ENCODE measurements around the gene CAND2. TPM values are rescaled to one million over a fixed set of nuclear protein-coding genes. Genes with fewer than 3 reads are reported as not detected.
"Not testable (repeated sequence)": the region's sequence is repeated elsewhere in the genome, so short reads cannot be mapped to it uniquely, and the experiment has no call there.

Gene CAND2
- total and polyA plus RNA-seq, 3 donors from 2014 or later = 38.0 to 128 (median 118) TPM

DNA sequence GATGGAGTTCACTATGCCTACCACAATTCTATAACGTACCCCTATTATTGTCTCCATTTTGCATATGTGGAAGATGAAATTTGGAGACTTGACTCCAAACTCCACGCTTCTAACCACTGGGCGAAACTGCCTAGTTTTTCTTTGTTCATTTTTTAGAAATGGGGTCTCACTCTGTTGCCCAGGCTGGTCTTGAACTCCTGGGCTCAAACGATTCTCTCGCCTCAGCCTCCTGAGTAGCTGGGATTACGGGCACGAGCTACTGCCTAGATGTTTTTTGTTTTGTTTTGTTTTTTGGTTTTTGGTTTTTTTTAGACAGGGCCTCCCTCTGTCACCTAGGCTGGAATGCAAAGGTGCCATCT lies 45.5 kb downstream of the CAND2 start:
- Histone ChIP-seq H3K36me3 (ENCODE audit: low read depth, missing control alignments) (no peaks in the 10 kb centered on the region), H3K27me3 (no peaks in the 10 kb centered on the region), H3K9me3 (no peaks in the 10 kb centered on the region), H3K27ac (peak overlapping the region; percentile 95 to 99), H3K4me3 (peak overlapping the region; percentile 70 to 99), H3K4me1 (peaks cover 24% of the 10 kb centered on the region)
- no peak for TF ChIP-seq POLR2A (IDR thresholded peaks at IDR 0.05)
- TF ChIP-seq, protein P1, sequence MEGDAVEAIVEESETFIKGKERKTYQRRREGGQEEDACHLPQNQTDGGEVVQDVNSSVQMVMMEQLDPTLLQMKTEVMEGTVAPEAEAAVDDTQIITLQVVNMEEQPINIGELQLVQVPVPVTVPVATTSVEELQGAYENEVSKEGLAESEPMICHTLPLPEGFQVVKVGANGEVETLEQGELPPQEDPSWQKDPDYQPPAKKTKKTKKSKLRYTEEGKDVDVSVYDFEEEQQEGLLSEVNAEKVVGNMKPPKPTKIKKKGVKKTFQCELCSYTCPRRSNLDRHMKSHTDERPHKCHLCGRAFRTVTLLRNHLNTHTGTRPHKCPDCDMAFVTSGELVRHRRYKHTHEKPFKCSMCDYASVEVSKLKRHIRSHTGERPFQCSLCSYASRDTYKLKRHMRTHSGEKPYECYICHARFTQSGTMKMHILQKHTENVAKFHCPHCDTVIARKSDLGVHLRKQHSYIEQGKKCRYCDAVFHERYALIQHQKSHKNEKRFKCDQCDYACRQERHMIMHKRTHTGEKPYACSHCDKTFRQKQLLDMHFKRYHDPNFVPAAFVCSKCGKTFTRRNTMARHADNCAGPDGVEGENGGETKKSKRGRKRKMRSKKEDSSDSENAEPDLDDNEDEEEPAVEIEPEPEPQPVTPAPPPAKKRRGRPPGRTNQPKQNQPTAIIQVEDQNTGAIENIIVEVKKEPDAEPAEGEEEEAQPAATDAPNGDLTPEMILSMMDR (IDR thresholded peaks at IDR 0.05) = no peak
- intact Hi-C loops (cut with DNase I; ENCODE audit: low total_unique reads) = no loop called here
- no peak for DNase-seq
- 32 to 47% methylated on average over 7 of the region's 7 CpGs for WGBS, 2 donors

DNA sequence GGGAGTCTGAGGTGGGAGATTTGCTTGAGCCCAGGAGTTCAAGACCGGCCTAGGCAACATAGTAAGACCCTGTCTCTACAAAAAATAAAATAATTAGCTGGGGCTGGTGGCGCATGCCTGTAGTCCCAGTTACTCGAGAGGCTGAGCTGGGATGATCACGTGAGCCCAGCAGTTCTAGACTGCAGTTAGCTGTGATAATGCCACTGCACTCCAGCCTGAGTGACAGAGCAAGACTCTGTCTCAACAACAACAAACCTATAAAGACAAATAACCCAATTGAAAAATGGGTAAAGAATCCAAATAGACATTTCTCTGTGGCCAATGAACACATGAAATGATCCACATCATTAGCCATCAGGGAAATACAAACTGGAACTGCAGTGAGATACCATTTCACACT lies 46.0 kb downstream of the CAND2 start:
- Histone ChIP-seq H3K4me1 (peaks cover 24% of the 10 kb centered on the region), H3K27me3 (no peaks in the 10 kb centered on the region), H3K9me3 (no peaks in the 10 kb centered on the region), H3K4me3 (no peak overlapping the region), H3K36me3 (ENCODE audit: low read depth, missing control alignments) (no peaks in the 10 kb centered on the region), H3K27ac (no peak overlapping the region)
- no peak for DNase-seq
- 89 to 95% methylated on average over 4 of the region's 4 CpGs for WGBS, 2 donors
- intact Hi-C loops (cut with DNase I; ENCODE audit: low total_unique reads) = no loop called here
- no peak for TF ChIP-seq POLR2A (IDR thresholded peaks at IDR 0.05)
- TF ChIP-seq, protein P1 (IDR thresholded peaks at IDR 0.05) = no peak

DNA sequence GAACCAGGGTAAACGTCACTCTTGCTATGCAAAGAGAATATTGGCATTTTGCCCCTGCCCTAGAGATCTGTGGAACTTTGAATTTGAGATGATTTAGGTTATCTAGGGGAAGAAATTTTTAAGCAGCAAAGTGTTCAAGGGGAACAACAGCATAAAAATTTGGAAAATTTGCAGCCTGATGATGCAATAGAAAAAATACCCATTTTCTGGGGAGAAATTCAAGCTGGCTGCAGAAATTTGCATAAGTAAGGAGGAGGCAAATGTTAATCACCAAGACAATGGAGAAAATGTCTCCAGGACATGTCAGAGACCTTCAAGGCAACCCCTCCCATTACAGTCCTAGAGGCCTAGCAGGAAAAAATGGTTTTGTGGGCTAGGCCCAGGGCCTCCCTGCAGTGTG lies 49.3 kb downstream of the CAND2 start:
- Histone ChIP-seq H3K4me3 (no peak overlapping the region), H3K36me3 (ENCODE audit: low read depth, missing control alignments) (no peaks in the 10 kb centered on the region), H3K27me3 (no peaks in the 10 kb centered on the region), H3K4me1 (no peaks in the 10 kb centered on the region), H3K9me3 (no peaks in the 10 kb centered on the region), H3K27ac (no peak overlapping the region)
- WGBS, 2 donors = 54 to 78% methylated on average over 1 of the region's 1 CpG
- TF ChIP-seq POLR2A (IDR thresholded peaks at IDR 0.05) = no peak
- TF ChIP-seq, protein P1 (IDR thresholded peaks at IDR 0.05) = no peak
- intact Hi-C loops (cut with DNase I; ENCODE audit: low total_unique reads) = no loop called here
- no peak for DNase-seq

DNA sequence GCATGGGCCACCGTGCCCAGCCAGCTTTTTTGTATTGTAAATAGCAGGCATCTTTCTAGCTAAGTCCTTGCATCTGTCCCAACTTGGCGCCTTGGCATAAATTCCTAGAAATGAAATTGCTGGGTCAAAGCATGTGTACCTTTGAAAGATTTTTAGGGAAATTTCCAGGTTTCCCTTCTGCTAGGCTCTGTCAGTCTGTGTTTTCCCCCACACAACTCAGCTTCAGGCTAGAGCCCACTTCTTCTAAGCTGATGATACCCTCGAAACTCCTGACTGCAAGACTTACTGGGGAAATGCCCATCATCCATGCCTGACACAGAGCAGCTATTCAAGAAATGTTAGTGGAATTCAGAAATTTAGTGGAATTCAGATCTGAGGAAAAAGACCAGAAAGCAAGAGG lies 55.7 kb downstream of the CAND2 start:
- no peak for DNase-seq
- no peak overlapping the region for H3K27ac ChIP-seq
- no peak overlapping the region for H3K4me3 ChIP-seq
- H3K9me3 ChIP-seq = no peaks in the 10 kb centered on the region
- intact Hi-C loops (cut with DNase I; ENCODE audit: low total_unique reads) = no loop called here
- TF ChIP-seq, protein P1 (IDR thresholded peaks at IDR 0.05) = no peak
- no peak for TF ChIP-seq POLR2A (IDR thresholded peaks at IDR 0.05)
- H3K4me1 ChIP-seq = peaks cover 17% of the 10 kb centered on the region
- WGBS, 2 donors = 91 to 96% methylated on average over 3 of the region's 3 CpGs
- H3K36me3 ChIP-seq (ENCODE audit: low read depth, missing control alignments) = no peaks in the 10 kb centered on the region
- H3K27me3 ChIP-seq = no peaks in the 10 kb centered on the region

DNA sequence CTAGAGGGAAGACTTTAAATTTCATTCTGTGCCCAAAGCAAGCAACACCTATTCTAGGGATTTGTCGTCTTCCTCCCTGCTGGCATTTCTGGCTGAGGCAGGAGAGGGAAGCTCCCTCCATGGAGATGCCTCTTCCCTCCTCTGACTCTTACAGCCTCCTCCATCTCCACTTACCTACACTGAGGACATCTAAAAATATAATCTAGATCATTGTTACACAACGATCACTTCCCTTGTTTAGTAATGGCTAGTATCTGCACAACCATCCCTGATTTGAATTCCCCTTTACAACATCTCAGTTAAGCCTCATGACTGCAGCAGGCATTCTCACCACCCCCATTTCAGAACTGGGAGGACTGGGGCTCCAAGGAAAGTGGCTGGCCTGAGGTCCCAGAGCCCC lies 57.4 kb downstream of the CAND2 start:
- H3K9me3 ChIP-seq; DNase-seq; H3K27ac ChIP-seq; H3K4me3 ChIP-seq; intact Hi-C loops (cut with DNase I; ENCODE audit: low total_unique reads); H3K36me3 ChIP-seq (ENCODE audit: low read depth, missing control alignments); H3K27me3 ChIP-seq: not testable (repeated sequence)
- H3K4me1 ChIP-seq = peaks cover 17% of the 10 kb centered on the region
- 77 to 81% methylated on average over 2 of the region's 2 CpGs for WGBS, 2 donors

All from testis (tissue), 3 donors.